Heart right ventricle (tissue), 16 donors: ENCODE results near the gene ACAN. TPM values are rescaled to one million over a fixed set of nuclear protein-coding genes. Genes with fewer than 3 reads are reported as not detected.

Experiments
- ATAC-seq, 8 donors: fragments of 200-7000 bp; cut with Tn5 transposase; one replicate each; pipeline ENCODE4 v1.9.1; 2020; ENCODE audit warnings: mild to moderate bottlenecking in 8 of 8, moderate library complexity in 8 of 8, moderate number of reproducible peaks in 1 of 8
- DNase-seq, 2 donors: peaks; one replicate each; pipeline ENCODE4 v3.0.0-alpha.2; 2020
- H3K27ac ChIP-seq, 10 donors: fragments of 200-600 bp; sonication (generic) in 2 of 10; one replicate each; pipeline versions ENCODE4 v1.5.0 to v1.8.0; 2020 to 2022; ENCODE audit warnings: mild to moderate bottlenecking in 3 of 10
- H3K27me3 ChIP-seq, 7 donors: fragments of 200-600 bp; one replicate each; pipeline ENCODE4 v1.8.0; 2021 to 2022; ENCODE audit warnings: mild to moderate bottlenecking in 2 of 7
- H3K36me3 ChIP-seq, 9 donors: fragments of 200-600 bp; sonication (generic) in 1 of 9; one replicate each; pipeline versions ENCODE4 v1.5.0 to v1.8.0; 2020 to 2022; ENCODE audit warnings: mild to moderate bottlenecking in 2 of 9
- H3K4me1 ChIP-seq, 9 donors: fragments of 200-600 bp; sonication (generic) in 1 of 9; one replicate each; pipeline versions ENCODE4 v1.5.0 to v1.8.0; 2020 to 2022; ENCODE audit warnings: mild to moderate bottlenecking in 4 of 9
- H3K4me3 ChIP-seq, 10 donors: fragments of 200-600 bp; sonication (generic) in 2 of 10; one replicate each; pipeline versions ENCODE4 v1.5.0 to v1.8.0; 2020 to 2022; ENCODE audit warnings: mild to moderate bottlenecking in 7 of 10, moderate library complexity in 2 of 10
- H3K9me3 ChIP-seq, 11 donors: fragments of 200-600 bp in 10 of 11; sonication (generic) in 2 of 11; one replicate each; pipeline versions ENCODE4 v1.5.0 to v1.8.0; 2013 to 2022; ENCODE audit warnings: mild to moderate bottlenecking in 2 of 11, control low read depth in 1 of 11, moderate library complexity in 1 of 11
- CTCF ChIP-seq, 9 donors: fragments of 200-600 bp; sonication (generic) in 2 of 9; IDR thresholded peaks; one replicate each; pipeline versions ENCODE4 v1.5.0 to v1.8.0; 2021 to 2022; ENCODE audit warnings: antibody characterized with exemption in 9 of 9, mild to moderate bottlenecking in 5 of 9, moderate library complexity in 1 of 9
- WGBS, 2 donors: extraction: QIAGEN DNeasy Blood & Tissue Kit; methylation state at CpG; one replicate each; pipeline ENCODE4 v1.1.7; 2013; ENCODE audit warnings: inconsistent platforms in 1 of 2; 5-methylcytosine and 5-hydroxymethylcytosine counted together
- intact Hi-C, 10 donors: fragments of 100-400 bp; cut with DNase I; formaldehyde crosslinking; loops; one replicate each; pipeline versions ENCODE4 v1.11.1 to v1.14.2; 2022
- polyA plus RNA-seq, 2 donors: library from polyadenylated mRNA; stranded (reverse); fragments of 200-250 nt; gene quantifications; one replicate each; pipeline ENCODE4 v1.2.3, GENCODE V29; 2013
- total RNA-seq, 10 donors: library from RNA; stranded (reverse); fragmentation: NEBNext Ultra II Directional in 3 of 10; extraction: Animal tissue kit (Norgen Biotek cat#: 25700) in 3 of 10; gene quantifications; one replicate each; pipeline versions ENCODE4 v1.2.1 to v1.2.4, GENCODE V29; 2021 to 2023
- donor health status: Arrhythmogenic right ventricular cardiomyopathy.
- donor health status: ischemic (EF 13 %, LVEDD 7.1; RV severe dilation, severe dysfunction).
- donor health status: healthy with polysubstance abuse.
- donor health status: DM: no; HTN: yes; CAD: no.
- donor health status: DM: no; HTN: no; CAD: no.
- donor health status: ischemic (EF 25% LVEDD 6.9; RV normal size, moderate dysfunction).
- donor health status: ischemic (EF 25% LVEDD 5.7; RV mildly dilated, moderate dysfunction).
- donor health status: healthy.
- donor health status: DM: yes; HTN: yes; CAD: no.
- donor health status: Ischemic cardiomyopathy.
- donor health status: ischemic (EF 35%, LVEDD 5.7; RV mildly dilated, moderate dysfunction).
- donor health status: nonischemic (EF 11% LVEDD 7.7; RV severe dilation, severe dysfunction).
- donor health status: DM: yes; HTN: yes; CAD: no.
- donor health status: PGD.
- donor health status: ischemic (EF 29% LVEDD 5.4; RV normal size, mild dysfunction).
- donor health status: nonischemic (EF 23%, LVEDD 6.1; RV moderate dilation, normal function).

ACAN gene
- total and polyA plus RNA-seq, 12 donors = 0.08 to 0.66 (median 0.19) TPM; not detected in 2

GRCh38 chr15:88803920-88804247, 648 bp downstream of the ACAN start:
- WGBS, 2 donors = 14 to 18% methylated on average over 10 of the region's 10 CpGs
- H3K4me1 ChIP-seq = peaks cover 0 to 11% (median 3%) of the 10 kb centered on the region in 9 donors
- ATAC-seq (no peak), DNase-seq (no peak)
- TF ChIP-seq CTCF (IDR thresholded peaks at IDR 0.05) = no peak
- H3K36me3 ChIP-seq = no peaks in the 10 kb centered on the region
- H3K9me3 ChIP-seq = no peaks in the 10 kb centered on the region
- intact Hi-C loops = no loop called here
- H3K27me3 ChIP-seq = peaks cover 0 to 93% (median 85%) of the 10 kb centered on the region in 7 donors
- H3K4me3 ChIP-seq = peak overlapping the region in 4 of 10 donors; percentile 24 to 40 (median 36)
- H3K27ac ChIP-seq = no peak overlapping the region

GRCh38 chr15:88804257-88804656, 1.0 kb downstream of the ACAN start:
- DNase-seq (no peak), ATAC-seq (no peak)
- Histone ChIP-seq H3K9me3 (no peaks in the 10 kb centered on the region), H3K4me1 (peaks cover 0 to 11% (median 3%) of the 10 kb centered on the region in 9 donors), H3K36me3 (no peaks in the 10 kb centered on the region), H3K27ac (no peak overlapping the region), H3K27me3 (peaks cover 0 to 93% (median 85%) of the 10 kb centered on the region in 7 donors), H3K4me3 (no peak overlapping the region)
- intact Hi-C loops = no loop called here
- 58% methylated on average over 10 of the region's 10 CpGs for WGBS, 2 donors
- no peak for TF ChIP-seq CTCF (IDR thresholded peaks at IDR 0.05)

GRCh38 chr15:88805031-88805780, 2.0 kb downstream of the ACAN start:
- WGBS, 2 donors = 58 to 59% methylated on average over 9 of the region's 9 CpGs
- H3K4me1 ChIP-seq = peaks cover 0 to 11% (median 3%) of the 10 kb centered on the region in 9 donors
- H3K9me3 ChIP-seq = no peaks in the 10 kb centered on the region
- H3K36me3 ChIP-seq = no peaks in the 10 kb centered on the region
- ATAC-seq = no peak
- no peak overlapping the region for H3K4me3 ChIP-seq
- no peak for DNase-seq
- H3K27ac ChIP-seq = no peak overlapping the region
- no peak for TF ChIP-seq CTCF (IDR thresholded peaks at IDR 0.05)
- H3K27me3 ChIP-seq = peaks cover 0 to 91% (median 80%) of the 10 kb centered on the region in 7 donors
- intact Hi-C loops = no loop called here

GRCh38 chr15:88810446-88810845, 7.2 kb downstream of the ACAN start:
- ATAC-seq = no peak
- Histone ChIP-seq H3K36me3 (no peaks in the 10 kb centered on the region), H3K4me3 (no peak overlapping the region), H3K27ac (no peak overlapping the region), H3K9me3 (no peaks in the 10 kb centered on the region), H3K4me1 (no peaks in the 10 kb centered on the region), H3K27me3 (peaks cover 0 to 79% (median 54%) of the 10 kb centered on the region in 7 donors)
- intact Hi-C loops = no loop called here
- DNase-seq = no peak
- no peak for TF ChIP-seq CTCF (IDR thresholded peaks at IDR 0.05)
- WGBS, 2 donors = 66 to 69% methylated on average over 6 of the region's 6 CpGs
